Hematopoietic multipotent progenitor cell treated with erythropoietin and hydrocortisone succinate and interleukin-3 and kit ligand, for 8 days (in vitro differentiated cells): ENCODE data around the gene URGCP.

ENCODE experiments used
- DNase-seq: peaks from one replicate; pipeline ENCODE4 v3.0.0-alpha.2; 2015

URGCP gene

DNA sequence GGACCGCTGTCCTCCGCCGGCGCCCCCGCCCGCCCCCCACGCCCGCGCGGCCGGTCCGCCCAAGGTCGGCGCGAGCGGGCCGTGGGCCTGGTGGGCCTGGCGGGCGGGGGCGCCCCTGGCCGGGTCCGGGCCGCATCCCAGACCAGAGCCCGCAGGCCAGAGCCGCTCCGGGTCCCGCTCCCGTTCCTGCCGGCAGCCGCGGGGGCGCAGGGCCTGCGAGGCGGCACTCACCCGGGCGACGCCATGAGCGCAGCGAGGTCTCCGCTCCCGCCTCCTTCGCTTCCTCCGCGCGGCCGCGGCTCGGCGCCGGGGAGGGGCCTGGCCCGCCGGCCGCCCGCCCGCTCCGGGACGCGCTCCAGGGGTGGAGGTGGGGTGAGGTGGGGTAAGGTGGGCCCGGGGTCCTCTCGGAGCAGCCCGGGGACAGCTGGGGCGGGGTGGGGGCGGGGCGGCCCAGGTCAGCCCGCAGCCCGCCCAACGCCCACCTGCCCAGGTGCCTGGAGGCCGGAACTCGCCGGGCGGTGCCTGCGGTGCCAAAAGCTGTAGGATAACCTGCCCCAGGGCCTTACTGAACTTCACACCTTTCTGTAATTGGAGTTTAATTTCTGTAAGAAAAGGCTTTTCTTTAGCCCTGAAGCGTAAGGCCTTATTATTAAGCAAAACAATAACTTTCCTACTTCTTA lies at the start of gene URGCP:
URGCP (minus strand) TSS at position 266 of the 680 bp plus-strand sequence; CDS start at position 245, 21 bp downstream.
- peak; percentile 42 for DNase-seq

GRCh38 chr7:43956027-43956426 lies 49.6 kb upstream of the URGCP start:
- no peak for DNase-seq

DNA sequence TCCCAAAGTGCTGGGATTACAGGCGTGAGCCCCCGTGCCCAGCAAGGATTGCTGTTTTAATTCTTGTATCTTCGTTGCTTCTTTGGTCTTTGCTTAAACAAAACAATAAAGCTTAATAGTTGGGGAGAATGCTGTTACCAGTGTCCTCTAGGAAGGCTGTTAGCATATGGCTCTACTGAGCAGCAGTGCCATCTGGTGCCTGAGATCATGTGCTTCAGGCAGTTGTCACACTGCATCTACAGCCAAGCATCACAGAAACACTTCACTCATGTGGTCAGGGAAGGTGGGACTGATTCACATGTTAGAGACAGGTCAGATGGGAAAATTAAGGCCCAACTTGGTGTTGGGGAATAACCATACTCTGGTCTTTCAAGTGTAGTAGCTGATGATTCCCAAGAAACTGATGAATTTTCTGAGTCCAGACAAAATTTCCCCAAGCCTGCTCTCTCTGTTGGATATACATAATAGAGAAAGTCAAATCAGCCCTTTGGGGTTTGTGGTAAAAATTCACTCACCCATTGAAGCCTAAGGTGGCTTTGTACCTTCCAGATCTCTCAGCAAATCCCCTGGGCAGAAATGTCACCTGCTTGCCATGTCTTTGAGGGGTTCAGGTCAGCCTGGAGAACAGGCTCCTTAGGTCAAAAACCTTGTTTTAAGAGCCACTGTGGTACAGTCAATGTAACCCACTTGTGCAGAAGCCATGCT lies 48.3 kb upstream of the URGCP start:
- peak; percentile 60 for DNase-seq

GRCh38 chr7:43953071-43953470 lies 46.7 kb upstream of the URGCP start:
- no peak for DNase-seq

GRCh38 chr7:43952028-43952427 lies 45.6 kb upstream of the URGCP start:
- no peak for DNase-seq

- no peak for DNase-seq
Observed at GRCh38 chr7:43944286-43944685, 37.9 kb upstream of the URGCP start.

DNA sequence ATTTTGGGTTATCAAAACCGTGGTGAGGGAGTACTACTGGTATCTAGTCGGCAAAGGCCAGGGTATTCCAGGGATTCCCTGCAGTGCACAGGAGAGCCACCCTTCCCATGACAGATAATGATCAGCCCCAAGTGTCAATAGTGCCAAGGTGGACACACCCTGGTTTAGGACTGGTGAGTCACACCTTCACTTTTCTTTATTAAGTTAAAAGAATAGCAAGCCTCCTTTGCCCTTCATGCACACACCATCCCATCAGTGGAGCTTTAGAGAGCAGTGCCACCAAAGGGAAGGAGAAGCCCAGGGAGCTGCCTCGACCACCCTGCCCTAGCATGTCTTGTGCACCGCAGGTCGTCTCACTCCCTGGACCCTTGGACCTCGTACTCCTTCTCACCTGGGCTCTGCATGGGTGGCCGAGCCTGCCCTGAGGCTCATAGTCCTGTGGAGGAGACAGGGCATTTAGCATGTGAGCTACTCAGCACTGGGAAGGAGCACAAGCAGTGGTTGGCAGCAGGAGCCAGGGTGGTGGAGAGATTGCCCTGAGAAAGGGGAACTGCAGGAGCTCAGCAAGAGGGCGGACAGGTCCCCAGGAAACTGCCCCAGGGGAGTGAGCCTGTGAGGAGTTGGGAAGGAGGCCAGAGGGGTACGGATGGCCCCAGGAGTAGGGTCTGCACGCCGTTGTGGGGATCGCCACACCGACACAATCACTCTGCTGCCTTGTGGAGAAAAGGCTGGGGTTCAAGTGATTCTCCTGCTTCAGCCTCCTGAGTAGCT lies 37.2 kb upstream of the URGCP start:
- DNase-seq: no peak

DNA sequence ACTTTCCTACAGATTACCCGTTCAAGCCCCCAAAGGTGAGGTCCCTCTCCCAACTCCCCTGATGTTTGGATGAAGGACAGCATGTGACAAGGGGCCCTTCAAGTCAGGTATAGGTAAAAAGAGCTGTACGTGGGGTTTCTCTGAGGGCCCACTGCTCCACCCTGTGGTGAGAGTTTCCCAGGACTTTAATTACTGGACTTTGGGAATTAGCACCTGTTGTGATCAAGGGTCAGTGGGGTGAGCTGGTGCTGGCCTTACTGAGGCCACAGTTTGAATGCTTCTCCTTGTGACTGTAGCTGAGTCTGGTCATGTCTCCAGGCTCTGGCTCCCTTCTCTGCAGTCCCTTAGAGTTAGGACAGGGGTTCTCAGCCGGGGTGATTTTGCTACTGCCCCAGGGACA lies 36.6 kb upstream of the URGCP start:
- no peak for DNase-seq

GRCh38 chr7:43942250-43942649 lies 35.9 kb upstream of the URGCP start:
- DNase-seq: no peak

DNA sequence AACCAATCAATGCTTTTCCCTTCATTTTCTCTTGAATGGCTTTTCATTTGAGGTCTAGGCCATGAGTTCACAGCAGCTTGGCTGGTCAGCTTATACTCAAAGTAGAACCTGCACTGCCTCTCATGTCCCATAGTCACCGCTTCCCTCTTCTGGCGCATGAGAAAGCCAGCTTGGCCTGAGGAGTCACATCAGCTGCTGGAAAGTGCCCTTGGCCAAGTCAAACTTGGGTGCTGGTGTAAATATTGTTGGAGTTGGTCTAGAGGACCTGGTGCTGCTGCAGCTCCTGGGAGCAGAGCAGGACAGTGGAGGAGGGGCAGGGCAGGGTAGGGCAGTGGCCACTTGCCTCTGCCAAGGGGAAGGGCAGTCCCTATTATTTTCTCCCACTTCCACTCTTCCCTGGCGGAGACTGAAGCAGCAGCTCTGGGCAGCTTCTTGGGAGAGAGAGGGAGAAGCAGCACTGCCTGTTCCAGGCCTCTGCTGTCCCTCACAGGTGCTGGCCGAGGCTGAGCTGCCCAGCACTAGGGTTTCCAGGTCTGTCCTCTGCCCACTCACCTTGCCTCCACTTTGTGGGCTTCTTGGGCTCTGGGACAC lies 32.6 kb upstream of the URGCP start:
- no peak for DNase-seq

- DNase-seq: no peak
Observed at GRCh38 chr7:43937444-43937843, 31.0 kb upstream of the URGCP start.

- no peak for DNase-seq
Observed at GRCh38 chr7:43933902-43934560, 27.6 kb upstream of the URGCP start.

GRCh38 chr7:43931346-43931745 lies 24.9 kb upstream of the URGCP start:
- no peak for DNase-seq

DNA sequence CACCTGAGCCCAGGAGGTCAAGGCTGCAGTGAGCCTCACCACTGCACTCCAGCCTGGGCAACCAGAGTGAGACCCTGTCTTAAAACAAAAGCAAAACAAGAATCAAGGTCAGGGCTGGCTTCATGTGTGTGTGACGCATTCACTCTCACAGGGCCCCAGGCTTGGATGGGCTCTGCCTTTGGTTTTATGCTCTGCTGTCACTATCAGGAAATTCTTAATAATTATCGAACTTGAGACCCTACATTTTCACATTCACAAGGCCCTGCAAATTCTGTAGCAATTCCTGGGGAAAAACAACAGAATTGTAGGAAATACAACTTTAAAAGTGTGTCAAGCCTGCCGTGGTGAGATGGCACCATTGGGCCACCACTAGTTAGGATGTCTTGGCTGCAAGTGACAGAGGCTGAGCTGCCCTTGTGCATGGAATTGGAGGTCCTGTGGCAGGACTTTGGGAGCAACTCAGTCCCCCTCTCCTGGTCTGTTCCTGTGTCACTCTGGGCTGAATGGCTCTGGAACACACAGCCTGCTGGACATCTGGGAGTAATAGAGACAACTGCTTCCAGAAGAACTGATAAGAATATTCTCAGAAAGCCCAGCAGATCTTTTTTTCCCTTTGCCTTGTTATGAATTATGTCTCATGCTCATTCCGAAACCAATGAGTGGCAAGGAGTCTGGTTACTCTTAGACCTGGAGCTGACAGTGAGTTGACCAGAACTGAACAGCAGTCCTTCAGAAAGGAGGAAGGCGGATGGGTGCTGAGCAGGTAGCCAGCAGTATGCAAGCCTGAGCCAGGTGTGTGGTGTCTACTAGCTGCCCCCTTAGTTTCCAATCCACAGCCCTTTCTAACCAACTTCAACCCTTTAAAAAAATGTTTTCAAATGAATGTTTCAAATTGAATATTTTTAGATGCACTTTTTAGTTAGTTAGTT lies 23.4 kb upstream of the URGCP start:
- no peak for DNase-seq

DNA sequence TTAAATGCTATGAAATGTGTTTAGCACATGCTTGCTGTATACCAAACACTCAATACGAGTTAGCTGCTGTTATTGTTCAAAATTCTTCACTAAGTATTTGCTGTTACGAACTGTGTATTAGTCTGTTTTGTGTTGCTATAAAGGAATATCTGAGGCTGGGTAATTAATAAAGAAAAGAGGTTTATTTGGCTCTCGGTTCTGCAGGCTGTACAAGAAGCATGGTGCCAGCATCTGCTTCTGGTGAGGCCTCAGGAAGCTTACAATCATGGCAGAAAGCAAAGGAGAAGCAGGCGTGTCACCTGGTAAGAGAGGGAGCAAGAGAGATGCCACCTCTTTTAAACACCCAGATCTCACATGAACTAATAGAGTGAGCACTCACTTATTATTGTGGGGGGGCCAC lies 21.4 kb upstream of the URGCP start:
- DNase-seq: no peak

- DNase-seq: no peak
Observed at GRCh38 chr7:43926798-43927123, 20.4 kb upstream of the URGCP start.

- DNase-seq: peak; percentile 81
Observed at GRCh38 chr7:43925984-43926797, 19.8 kb upstream of the URGCP start, which contains the start of gene UBE2D4. Gene UBE2D4, plus strand, starts transcription at chr7:43926436. Its CDS starts 97 bp downstream, at chr7:43926533.

DNA sequence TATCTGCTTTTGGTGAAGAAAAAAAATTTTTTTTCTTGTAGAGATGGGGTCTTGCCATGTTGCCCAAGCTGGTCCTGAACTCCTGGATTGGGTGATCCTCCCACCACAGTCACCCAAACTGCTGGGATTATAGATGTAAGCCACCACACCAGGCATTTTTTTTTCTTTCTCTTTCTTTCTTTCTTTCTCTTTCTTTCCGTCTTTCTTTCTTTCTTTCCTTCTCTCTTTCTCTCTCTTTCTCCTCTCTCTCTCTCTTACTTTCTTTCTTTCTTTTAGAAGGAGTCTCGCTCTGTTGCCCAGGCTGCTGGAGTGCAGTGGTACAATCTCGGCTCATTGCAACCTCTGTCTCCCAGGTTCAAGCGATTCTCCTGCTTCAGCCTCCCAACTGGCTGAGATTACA lies 16.3 kb upstream of the URGCP start:
- no peak for DNase-seq

DNA sequence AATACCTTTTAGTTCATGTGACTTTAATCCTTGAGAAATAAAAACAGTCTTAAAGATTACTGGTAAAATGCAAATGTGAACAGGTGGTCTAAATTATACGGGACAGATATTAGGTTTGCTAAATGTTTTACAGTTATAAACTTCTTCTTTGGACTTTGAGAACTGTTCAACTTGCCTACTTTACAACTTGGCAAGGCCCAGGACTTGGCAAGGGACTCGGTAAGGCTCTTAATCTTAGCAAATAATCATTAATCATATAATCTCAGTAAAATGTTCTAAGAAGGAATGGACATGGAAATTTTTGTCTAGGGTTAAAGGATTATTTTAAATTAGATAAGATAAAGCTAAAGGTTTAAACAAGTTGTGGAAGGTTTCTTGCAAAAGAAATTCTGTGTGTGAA lies 15.0 kb upstream of the URGCP start:
- DNase-seq: no peak

GRCh38 chr7:43915907-43916306 lies 9.5 kb upstream of the URGCP start:
- no peak for DNase-seq

GRCh38 chr7:43914795-43915194 lies 8.4 kb upstream of the URGCP start:
- DNase-seq: no peak
